GM12801 (cell line): ENCODE results near the gene CD79A.

Experiments
- TF ChIP-seq, protein P1 (sequence below): IDR thresholded peaks from one replicate; pipeline ENCODE4 v1.5.1; 2011; ENCODE audit warnings: control low read depth; ENCODE audit not compliant: insufficient read length; ENCODE audit errors: extremely low read depth

CD79A gene

DNA sequence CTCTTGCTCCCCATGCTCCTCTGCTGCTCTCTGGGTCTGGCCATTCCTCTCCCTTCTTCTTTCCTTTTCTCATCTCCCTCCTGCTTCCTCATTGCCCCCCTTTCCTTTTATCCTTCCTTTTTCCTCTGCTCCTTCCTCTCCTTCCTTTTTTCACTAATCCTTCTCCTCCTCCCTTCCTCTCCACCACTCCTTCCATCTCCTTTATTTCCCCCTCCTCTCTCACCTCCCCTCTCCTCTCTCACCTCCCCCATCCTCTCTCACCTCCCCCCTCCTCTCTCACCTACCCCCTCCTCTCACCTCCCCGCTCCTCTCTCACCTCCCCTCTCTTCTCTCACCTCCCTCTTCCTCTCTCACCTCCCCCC, 19.5 kb downstream of the CD79A start:
- TF ChIP-seq, protein P1, sequence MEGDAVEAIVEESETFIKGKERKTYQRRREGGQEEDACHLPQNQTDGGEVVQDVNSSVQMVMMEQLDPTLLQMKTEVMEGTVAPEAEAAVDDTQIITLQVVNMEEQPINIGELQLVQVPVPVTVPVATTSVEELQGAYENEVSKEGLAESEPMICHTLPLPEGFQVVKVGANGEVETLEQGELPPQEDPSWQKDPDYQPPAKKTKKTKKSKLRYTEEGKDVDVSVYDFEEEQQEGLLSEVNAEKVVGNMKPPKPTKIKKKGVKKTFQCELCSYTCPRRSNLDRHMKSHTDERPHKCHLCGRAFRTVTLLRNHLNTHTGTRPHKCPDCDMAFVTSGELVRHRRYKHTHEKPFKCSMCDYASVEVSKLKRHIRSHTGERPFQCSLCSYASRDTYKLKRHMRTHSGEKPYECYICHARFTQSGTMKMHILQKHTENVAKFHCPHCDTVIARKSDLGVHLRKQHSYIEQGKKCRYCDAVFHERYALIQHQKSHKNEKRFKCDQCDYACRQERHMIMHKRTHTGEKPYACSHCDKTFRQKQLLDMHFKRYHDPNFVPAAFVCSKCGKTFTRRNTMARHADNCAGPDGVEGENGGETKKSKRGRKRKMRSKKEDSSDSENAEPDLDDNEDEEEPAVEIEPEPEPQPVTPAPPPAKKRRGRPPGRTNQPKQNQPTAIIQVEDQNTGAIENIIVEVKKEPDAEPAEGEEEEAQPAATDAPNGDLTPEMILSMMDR: no peak

- TF ChIP-seq, protein P1: no peak
Observed at GRCh38 chr19:41897181-41897580, 20.1 kb downstream of the CD79A start.

GRCh38 chr19:41897820-41898219, 20.7 kb downstream of the CD79A start:
- TF ChIP-seq, protein P1: no peak

DNA sequence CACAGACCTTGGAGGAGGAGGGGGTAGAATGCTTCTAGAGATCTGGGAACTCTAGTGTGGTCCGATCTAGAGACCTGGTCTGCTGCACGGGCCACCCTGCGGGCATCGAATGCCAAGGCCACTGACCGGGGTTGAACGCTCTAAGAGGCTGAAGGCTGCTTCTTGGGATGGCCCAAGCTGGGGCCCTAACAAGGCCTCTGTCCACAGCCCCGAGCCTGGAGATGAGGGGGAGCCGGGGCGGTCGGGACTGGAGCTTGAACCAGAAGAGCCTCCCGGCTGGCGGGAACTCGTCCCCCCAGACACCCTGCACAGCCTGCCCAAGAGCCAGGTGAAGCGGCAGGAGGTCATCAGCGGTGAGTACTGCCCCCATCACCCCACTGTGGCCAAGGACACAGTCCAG, 21.2 kb downstream of the CD79A start:
- TF ChIP-seq, protein P1: no peak

GRCh38 chr19:41901707-41902360, 24.8 kb downstream of the CD79A start:
- TF ChIP-seq, protein P1: no peak

- TF ChIP-seq, protein P1: no peak
Observed at GRCh38 chr19:41902594-41902993, 25.5 kb downstream of the CD79A start.

DNA sequence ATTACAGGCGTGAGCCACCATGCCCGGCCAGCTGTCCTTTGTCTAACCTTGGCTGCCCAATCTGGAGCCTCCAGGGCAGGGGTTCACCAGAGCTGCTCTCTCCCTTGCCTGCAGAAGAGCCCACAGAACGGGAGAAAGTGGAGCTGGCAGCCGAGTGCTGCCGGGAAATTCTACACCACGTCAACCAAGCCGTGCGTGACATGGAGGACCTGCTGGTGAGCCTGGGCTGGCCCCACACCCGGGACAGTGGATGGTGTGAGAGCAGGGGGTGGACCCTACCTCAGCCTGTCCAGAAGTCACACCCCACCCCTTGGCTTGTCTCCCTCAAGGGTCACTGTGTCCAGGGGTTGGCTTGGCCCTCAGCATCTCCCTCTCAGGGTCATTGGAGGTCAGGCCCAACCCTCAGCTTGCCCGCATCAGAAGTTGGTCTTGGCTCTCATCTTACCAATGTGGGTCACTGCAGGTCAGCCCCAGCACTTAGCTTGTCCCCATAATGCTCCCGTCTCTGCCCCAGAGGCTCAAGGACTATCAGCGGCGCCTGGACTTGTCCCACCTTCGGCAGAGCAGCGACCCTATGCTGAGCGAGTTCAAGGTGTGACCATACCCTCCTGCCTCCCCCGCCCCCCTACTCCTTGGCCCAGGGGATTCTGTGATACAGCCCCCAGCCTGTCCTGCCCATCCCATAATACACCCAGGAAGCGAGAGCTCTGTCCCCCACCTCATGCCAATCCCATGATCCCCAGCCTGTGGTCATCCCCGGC, 26.3 kb downstream of the CD79A start:
- TF ChIP-seq, protein P1: no peak
